H1 (cell line): ENCODE results near the gene GFAP. TPM values are rescaled to one million over a fixed set of nuclear protein-coding genes. Genes with fewer than 3 reads are reported as not detected.

Source experiments
- CHD2 ChIP-seq: IDR thresholded peaks from 2 replicates; pipeline ENCODE4 v1.6.1; 2012; ENCODE audit warnings: low read length, improper control_type of control experiment
- CTBP2 ChIP-seq: IDR thresholded peaks from 2 replicates; pipeline ENCODE4 v1.7.0; 2011; ENCODE audit warnings: borderline replicate concordance, mild to moderate bottlenecking, moderate library complexity, mixed read lengths, low read length; ENCODE audit not compliant: insufficient read depth, insufficient read length
- E2F6 ChIP-seq: IDR thresholded peaks from 2 replicates; pipeline ENCODE4 v1.6.1; 2012; ENCODE audit warnings: inconsistent platforms
- EZH2 ChIP-seq: fragments of 200-600 bp; sonication (generic); IDR thresholded peaks from 2 replicates; pipeline ENCODE4 v1.7.1; 2012; ENCODE audit warnings: low read depth, mild to moderate bottlenecking, moderate library complexity, low read length, inconsistent platforms; ENCODE audit not compliant: severe bottlenecking
- GABPA ChIP-seq: IDR thresholded peaks from 2 replicates; pipeline ENCODE4 v1.6.1; 2011; ENCODE audit warnings: mild to moderate bottlenecking, low read length, moderate library complexity, borderline replicate concordance; ENCODE audit not compliant: insufficient read depth
- HDAC2 ChIP-seq, 2 experiments: fragments of 300-600 bp in 1 of 2; sonication (generic) in 1 of 2; IDR thresholded peaks; 2 replicates each; pipeline ENCODE4 v1.6.1; 2011 to 2012; ENCODE audit warnings: low read depth in 2 of 2, low read length in 2 of 2, mild to moderate bottlenecking in 2 of 2, moderate library complexity in 2 of 2, borderline replicate concordance in 1 of 2, inconsistent platforms in 1 of 2
- JUN ChIP-seq: IDR thresholded peaks from 2 replicates; pipeline ENCODE4 v1.6.1; 2011; ENCODE audit warnings: low read depth, mild to moderate bottlenecking, improper control_type of control experiment, low read length
- KDM4A ChIP-seq: IDR thresholded peaks from one replicate; pipeline ENCODE4 v1.7.1; 2012; ENCODE audit warnings: low read depth, mild to moderate bottlenecking, moderate library complexity, low read length, inconsistent platforms; ENCODE audit not compliant: severe bottlenecking
- RAD21 ChIP-seq, 2 experiments: IDR thresholded peaks in 1 of 2; conservative IDR thresholded peaks in 1 of 2; 2 replicates each; pipeline ENCODE4 v1.6.1; 2011; ENCODE audit warnings: low read depth in 2 of 2, low read length in 2 of 2, improper control_type of control experiment in 1 of 2, inconsistent platforms in 1 of 2, mild to moderate bottlenecking in 1 of 2, moderate library complexity in 1 of 2
- RBBP5 ChIP-seq: IDR thresholded peaks from 2 replicates; pipeline ENCODE4 v1.7.1; 2012; ENCODE audit warnings: low read depth, mild to moderate bottlenecking, inconsistent platforms, low read length, moderate library complexity, borderline replicate concordance
- SIN3A ChIP-seq, 2 experiments: IDR thresholded peaks in 1 of 2; conservative IDR thresholded peaks in 1 of 2; 2 replicates each; pipeline ENCODE4 v1.6.1; 2011 to 2012; ENCODE audit warnings: low read length in 2 of 2, improper control_type of control experiment in 1 of 2, low read depth in 1 of 2, mild to moderate bottlenecking in 1 of 2
- SIX5 ChIP-seq: IDR thresholded peaks from 2 replicates; pipeline ENCODE4 v1.6.1; 2011; ENCODE audit warnings: mild to moderate bottlenecking, low read depth, low read length
- TAF1 ChIP-seq: IDR thresholded peaks from 2 replicates; pipeline ENCODE4 v1.6.1; 2011; ENCODE audit warnings: mild to moderate bottlenecking, low read depth, low read length
- TBP ChIP-seq: IDR thresholded peaks from 2 replicates; pipeline ENCODE4 v1.6.1; 2011; ENCODE audit warnings: low read depth, low read length, improper control_type of control experiment
- USF2 ChIP-seq: IDR thresholded peaks from 2 replicates; pipeline ENCODE4 v1.6.1; 2011; ENCODE audit warnings: low read length, improper control_type of control experiment
- polyA plus RNA-seq, 7 experiments: library from polyadenylated mRNA; depleted of rRNA in 3 of 7; stranded (reverse) in 5 of 7; unstranded in 2 of 7; fragments of >200 nt in 5 of 7; fragments of 200-250 nt in 2 of 7; gene quantifications; 1 replicate in 5 of 7; 2 replicates in 1 of 7; 4 replicates in 1 of 7; pipeline versions ENCODE4 v1.2.1 to v1.2.3, GENCODE V29; 2011 to 2013; ENCODE audit warnings: missing spikeins in 2 of 7, mixed read lengths in 2 of 7
- total RNA-seq: library from RNA; stranded (reverse); fragmentation: NEBNext Ultra II Directional; extraction: Animal tissue kit (Norgen Biotek cat#: 25700); gene quantifications from 2 replicates; pipeline ENCODE4 v1.2.1, GENCODE V29; 2021

Gene GFAP
- total and polyA plus RNA-seq, 2 of the 8 experiments (the other 6 are each of a cell fraction or from before 2014, with no cell fraction given): 1.3 to 1.5 TPM

GRCh38 chr17:44911133-44912001 lies 3.9 kb downstream of the GFAP start (continued):
- TF ChIP-seq RBBP5 (no peak; the same call in 1 of the 2 replicates), CHD2 (no peak), RAD21 (IDR thresholded peaks at IDR 0.05 in 1 of 2, conservative IDR thresholded peaks at IDR 0.05 in 1 of 2; ENCODE audit: low read depth in 2 of 2, low read length in 2 of 2) (peak; percentile 45 to 58), TBP (peak; percentile 60; the same call in 1 of the 2 replicates), EZH2 (peak; percentile 28), HDAC2 (IDR thresholded peaks at IDR 0.05; ENCODE audit: borderline replicate concordance in 1 of 2, low read depth in 2 of 2, low read length in 2 of 2) (0 out of 4 replicates have a peak, but pooled peaks of 1 of the 2 experiments have one; percentile 62), TAF1 (peak; percentile 39; the same call in 1 of the 2 replicates), SIX5 (no peak), KDM4A (peak; percentile 86), GABPA (peak; percentile 66; the same call in 1 of the 2 replicates), JUN (no peak), USF2 (peak; percentile 64), SIN3A (conservative IDR thresholded peaks at IDR 0.05 in 1 of 2, IDR thresholded peaks at IDR 0.05 in 1 of 2; ENCODE audit: low read depth in 1 of 2, low read length in 2 of 2) (peak in 1 of 2 experiments; percentile 82; a peak in 2 of 4 replicates), E2F6 (peak; percentile 93), CTBP2 (peak; percentile 24)
- TF ChIP-seq, all 59 proteins: peak for 14
